ENCODE measurements around the gene MAP3K15. TPM values are rescaled to one million over a fixed set of nuclear protein-coding genes. Genes with fewer than 3 reads are reported as not detected.

The MAP3K15 gene
- total RNA-seq, 1 experiment from 2014 or later = 3.4 TPM

DNA sequence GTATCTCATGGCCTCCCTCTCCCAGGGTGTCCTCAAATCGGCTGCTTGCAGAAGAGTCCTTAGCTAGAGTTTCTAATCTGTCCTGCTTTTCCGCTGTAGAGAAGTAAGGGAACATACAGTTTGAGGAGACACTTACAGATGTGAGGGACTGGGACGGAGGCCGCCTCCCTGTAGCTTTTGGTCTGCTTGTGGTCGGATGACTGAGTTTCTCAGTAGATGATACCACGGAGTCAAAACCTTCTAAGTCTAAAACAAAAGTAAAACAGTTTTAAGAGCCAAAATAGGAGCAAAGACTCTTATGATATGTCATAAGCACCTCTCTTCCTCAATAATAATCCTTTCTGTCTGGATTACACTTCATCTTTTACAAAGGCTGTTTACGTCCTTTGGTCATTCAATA, 34.5 kb upstream of the MAP3K15 start:
- no peak overlapping the region for H3K9ac ChIP-seq (ENCODE audit: low read length)
- no peaks in the 10 kb centered on the region for H3K9me2 ChIP-seq (replicated peaks; ENCODE audit: low read length)
- intact Hi-C loops (cut with micrococcal nuclease) = loop anchor here (10.0 kb wide), 1 partner anchor 75 kb away; no protein-coding TSS in a partner anchor
- ChIA-PET POLR2A (ENCODE audit: unreplicated experiment) (no interaction called here), CTCF (no interaction called here)
- no peaks in the 10 kb centered on the region for H3K9me3 ChIP-seq (ENCODE audit: low read length)
- no peaks in the 10 kb centered on the region for H3K4me1 ChIP-seq (ENCODE audit: insufficient read depth, low read length)
- no peaks in the 10 kb centered on the region for H3K27me3 ChIP-seq (ENCODE audit: low read length)
- H3F3A ChIP-seq (ENCODE audit: low read length, unreplicated experiment) = no peaks in the 10 kb centered on the region
- no peak overlapping the region for H3K4me3 ChIP-seq (ENCODE audit: low read length)
- no peak overlapping the region for H2AFZ ChIP-seq (ENCODE audit: low read length)
- no TSS peak for BruUV-seq (replicated peaks)
- no peak for ATAC-seq
- H3K4me2 ChIP-seq (ENCODE audit: low read length) = no peak overlapping the region
- H3K27ac ChIP-seq (ENCODE audit: low read length) = no peak overlapping the region
- H3K36me3 ChIP-seq (ENCODE audit: low read depth, low read length) = no peaks in the 10 kb centered on the region
- no peak for DNase-seq
- TF ChIP-seq EZH2phosphoT487 (IDR thresholded peaks at IDR 0.05; ENCODE audit: borderline replicate concordance, low read length) = no peak
- TF ChIP-seq EZH2 (IDR thresholded peaks at IDR 0.05; ENCODE audit: low read length, unreplicated experiment) = no peak
- TF ChIP-seq, protein P1, sequence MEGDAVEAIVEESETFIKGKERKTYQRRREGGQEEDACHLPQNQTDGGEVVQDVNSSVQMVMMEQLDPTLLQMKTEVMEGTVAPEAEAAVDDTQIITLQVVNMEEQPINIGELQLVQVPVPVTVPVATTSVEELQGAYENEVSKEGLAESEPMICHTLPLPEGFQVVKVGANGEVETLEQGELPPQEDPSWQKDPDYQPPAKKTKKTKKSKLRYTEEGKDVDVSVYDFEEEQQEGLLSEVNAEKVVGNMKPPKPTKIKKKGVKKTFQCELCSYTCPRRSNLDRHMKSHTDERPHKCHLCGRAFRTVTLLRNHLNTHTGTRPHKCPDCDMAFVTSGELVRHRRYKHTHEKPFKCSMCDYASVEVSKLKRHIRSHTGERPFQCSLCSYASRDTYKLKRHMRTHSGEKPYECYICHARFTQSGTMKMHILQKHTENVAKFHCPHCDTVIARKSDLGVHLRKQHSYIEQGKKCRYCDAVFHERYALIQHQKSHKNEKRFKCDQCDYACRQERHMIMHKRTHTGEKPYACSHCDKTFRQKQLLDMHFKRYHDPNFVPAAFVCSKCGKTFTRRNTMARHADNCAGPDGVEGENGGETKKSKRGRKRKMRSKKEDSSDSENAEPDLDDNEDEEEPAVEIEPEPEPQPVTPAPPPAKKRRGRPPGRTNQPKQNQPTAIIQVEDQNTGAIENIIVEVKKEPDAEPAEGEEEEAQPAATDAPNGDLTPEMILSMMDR (conservative IDR thresholded peaks at IDR 0.05; ENCODE audit: low read depth, low read length) = no peak
- H3K79me2 ChIP-seq (ENCODE audit: low read length) = no peaks in the 10 kb centered on the region
- no peaks in the 10 kb centered on the region for H4K20me1 ChIP-seq (ENCODE audit: low read length)

DNA sequence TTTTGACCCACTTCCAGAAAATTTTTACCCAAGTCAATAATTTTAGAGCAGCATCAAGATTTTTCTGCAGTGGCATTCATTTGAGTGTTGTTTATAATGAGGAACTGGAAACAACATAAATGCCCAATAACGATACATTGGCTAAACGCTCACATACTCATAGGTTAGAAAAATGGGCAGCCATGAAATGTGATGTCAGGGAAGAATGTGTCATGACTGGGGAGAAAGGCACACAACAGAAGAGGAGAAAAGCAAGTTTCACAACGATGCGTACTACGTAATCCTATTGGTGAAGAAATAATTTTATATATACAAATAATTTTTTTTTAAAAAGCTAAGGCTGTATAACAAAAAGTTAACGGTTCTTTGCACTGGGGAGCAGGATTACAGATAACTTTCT, 33.6 kb upstream of the MAP3K15 start:
- H3K9me3 ChIP-seq (ENCODE audit: low read length) = no peaks in the 10 kb centered on the region
- intact Hi-C loops (cut with micrococcal nuclease) = loop anchor here (10.0 kb wide), 1 partner anchor 76 kb away; no protein-coding TSS in a partner anchor
- H3K4me1 ChIP-seq (ENCODE audit: insufficient read depth, low read length) = no peaks in the 10 kb centered on the region
- H3K27ac ChIP-seq (ENCODE audit: low read length) = no peak overlapping the region
- H3K9ac ChIP-seq (ENCODE audit: low read length) = no peak overlapping the region
- no peaks in the 10 kb centered on the region for H4K20me1 ChIP-seq (ENCODE audit: low read length)
- ChIA-PET POLR2A (ENCODE audit: unreplicated experiment) (no interaction called here), CTCF (no interaction called here)
- no peak overlapping the region for H2AFZ ChIP-seq (ENCODE audit: low read length)
- no peak overlapping the region for H3K4me3 ChIP-seq (ENCODE audit: low read length)
- no peaks in the 10 kb centered on the region for H3F3A ChIP-seq (ENCODE audit: low read length, unreplicated experiment)
- no TSS peak for BruUV-seq (replicated peaks)
- H3K27me3 ChIP-seq (ENCODE audit: low read length) = no peaks in the 10 kb centered on the region
- H3K4me2 ChIP-seq (ENCODE audit: low read length) = no peak overlapping the region
- DNase-seq (no peak), ATAC-seq (no peak)
- no peaks in the 10 kb centered on the region for H3K9me2 ChIP-seq (replicated peaks; ENCODE audit: low read length)
- no peaks in the 10 kb centered on the region for H3K36me3 ChIP-seq (ENCODE audit: low read depth, low read length)
- TF ChIP-seq EZH2phosphoT487 (IDR thresholded peaks at IDR 0.05; ENCODE audit: borderline replicate concordance, low read length) = no peak
- TF ChIP-seq, protein P1 (conservative IDR thresholded peaks at IDR 0.05; ENCODE audit: low read depth, low read length) = no peak
- TF ChIP-seq EZH2 (IDR thresholded peaks at IDR 0.05; ENCODE audit: low read length, unreplicated experiment) = no peak
- H3K79me2 ChIP-seq (ENCODE audit: low read length) = no peaks in the 10 kb centered on the region

DNA sequence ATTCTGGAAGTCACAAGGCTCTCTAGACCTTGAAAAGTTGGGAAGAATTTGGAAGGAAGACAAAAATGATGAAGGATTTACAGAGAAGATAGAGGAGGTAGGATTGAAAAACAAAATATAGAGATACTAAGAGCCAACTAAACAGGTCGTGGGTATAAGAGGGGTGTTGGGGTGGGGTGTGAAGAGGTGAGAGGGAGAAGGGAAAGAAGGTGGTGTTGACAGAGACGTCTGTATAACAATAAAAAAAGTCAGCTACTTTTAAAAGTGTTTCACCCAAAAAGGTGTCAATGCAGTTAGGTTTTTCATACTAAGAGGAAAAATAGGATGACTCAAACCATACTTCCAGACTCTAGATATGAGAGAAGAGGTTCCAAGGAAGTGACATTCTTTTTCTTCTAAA, 33.0 kb upstream of the MAP3K15 start:
- Histone ChIP-seq H2AFZ (ENCODE audit: low read length) (no peak overlapping the region), H3K4me1 (ENCODE audit: insufficient read depth, low read length) (no peaks in the 10 kb centered on the region), H3K9me3 (ENCODE audit: low read length) (no peaks in the 10 kb centered on the region), H3K4me3 (ENCODE audit: low read length) (no peak overlapping the region), H3K4me2 (ENCODE audit: low read length) (no peak overlapping the region), H3K27ac (ENCODE audit: low read length) (no peak overlapping the region), H3K27me3 (ENCODE audit: low read length) (no peaks in the 10 kb centered on the region), H3K9me2 (replicated peaks; ENCODE audit: low read length) (no peaks in the 10 kb centered on the region), H4K20me1 (ENCODE audit: low read length) (no peaks in the 10 kb centered on the region), H3K36me3 (ENCODE audit: low read depth, low read length) (no peaks in the 10 kb centered on the region), H3K9ac (ENCODE audit: low read length) (no peak overlapping the region), H3K79me2 (ENCODE audit: low read length) (no peaks in the 10 kb centered on the region), H3F3A (ENCODE audit: low read length, unreplicated experiment) (no peaks in the 10 kb centered on the region)
- intact Hi-C loops (cut with micrococcal nuclease) = loop anchor here (10.0 kb wide), 1 partner anchor 77 kb away; no protein-coding TSS in a partner anchor
- CTCF ChIA-PET = no interaction called here
- ATAC-seq (no peak), DNase-seq (no peak)
- POLR2A ChIA-PET (ENCODE audit: unreplicated experiment) = no interaction called here
- TF ChIP-seq EZH2 (IDR thresholded peaks at IDR 0.05; ENCODE audit: low read length, unreplicated experiment) (no peak), EZH2phosphoT487 (IDR thresholded peaks at IDR 0.05; ENCODE audit: borderline replicate concordance, low read length) (no peak)
- TF ChIP-seq, protein P1 (conservative IDR thresholded peaks at IDR 0.05; ENCODE audit: low read depth, low read length) = no peak
- no TSS peak for BruUV-seq (replicated peaks)
